ENCODE measurements around the gene GPR3.
A peak's percentile ranks its signal among the peaks of the same experiment; 100 is the strongest.
"Not testable (repeated sequence)": the region's sequence is repeated elsewhere in the genome, so short reads cannot be mapped to it uniquely, and the experiment has no call there.

GPR3 gene

DNA sequence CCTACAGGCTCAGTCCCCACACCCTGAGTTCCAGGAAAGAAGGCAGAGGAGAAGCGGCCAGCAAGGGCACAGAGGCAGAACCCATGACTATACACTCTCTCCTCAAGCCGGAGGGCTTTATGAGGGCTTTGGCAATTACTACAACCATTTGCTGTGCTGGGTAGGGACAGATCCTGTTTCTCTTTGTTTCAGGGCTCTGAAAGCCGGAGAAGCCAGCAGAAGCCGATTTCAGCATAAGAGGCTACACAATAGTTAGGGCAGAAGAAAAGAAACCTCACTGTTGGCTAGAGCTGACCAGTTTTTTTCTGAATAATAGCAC is 13.9 kb downstream of the GPR3 start:
- Histone ChIP-seq H3K27ac (peak overlapping the region in 10 of 11 experiments; percentile 32 to 86 (median 56); a peak in 19 of 22 replicates), H3K9me3 (replicated peaks in 1 of 11) (no peaks in the 10 kb centered on the region), H3K27me3 (no peaks in the 10 kb centered on the region), H3K4me1 (peaks cover 75 to 91% (median 85%) of the 10 kb centered on the region in 10 experiments), H4K20me1 (peaks cover 6 to 70% (median 25%) of the 10 kb centered on the region in 11 experiments; a peak in 15 of 22 replicates), H3K9ac (peak overlapping the region in 8 of 11 experiments; percentile 7 to 60 (median 46); a peak in 12 of 22 replicates), H3K4me3 (no peak overlapping the region), H3K4me2 (peak overlapping the region; percentile 74 to 93 (median 89)), H3K36me3 (peaks cover 44 to 58% (median 47%) of the 10 kb centered on the region in 11 experiments)
- TF ChIP-seq Cebpa-rat (IDR thresholded peaks at IDR 0.05): no peak

- Histone ChIP-seq H3K9ac (peak overlapping the region in 7 of 11 experiments; percentile 2 to 60 (median 36); a peak in 9 of 22 replicates), H3K4me3 (0 out of 20 replicates have a peak overlapping the region, but pooled peaks of 1 of the 10 experiments have one; percentile 16), H3K4me1 (peaks cover 74 to 91% (median 85%) of the 10 kb centered on the region in 10 experiments), H4K20me1 (peaks cover 6 to 72% (median 28%) of the 10 kb centered on the region in 11 experiments; a peak in 16 of 22 replicates), H3K4me2 (peak overlapping the region; percentile 54 to 92 (median 75)), H3K36me3 (peaks cover 48 to 63% (median 52%) of the 10 kb centered on the region in 11 experiments), H3K27ac (peak overlapping the region in 4 of 11 experiments; percentile 38 to 86 (median 54); a peak in 5 of 22 replicates)
- H3K9me3 ChIP-seq (replicated peaks in 1 of 11); H3K27me3 ChIP-seq: not testable (repeated sequence)
Measured at GRCh38 chr1:27406791-27407190, 14.4 kb downstream of the GPR3 start.

DNA sequence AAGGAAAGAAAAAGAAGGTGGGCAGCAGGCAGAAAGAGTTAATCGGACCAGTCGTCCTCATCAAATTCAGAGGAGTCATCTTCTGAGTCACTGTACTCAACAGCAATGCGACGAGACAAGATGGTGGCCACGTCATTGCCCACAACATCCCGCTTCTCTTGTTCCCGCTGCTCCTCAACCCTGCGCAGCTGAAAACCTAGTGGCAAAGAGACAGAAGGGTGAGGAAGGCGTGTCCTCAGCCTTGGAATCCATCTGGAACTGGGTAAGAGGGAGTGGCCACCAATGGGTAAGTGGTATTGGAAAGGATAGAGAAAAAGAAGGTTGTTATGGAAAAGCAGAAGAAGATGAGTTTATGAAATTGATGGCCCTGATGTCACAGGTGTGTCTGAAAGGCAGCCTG is 15.7 kb downstream of the GPR3 start:
- no peaks in the 10 kb centered on the region for H3K27me3 ChIP-seq
- no peak overlapping the region; a peak in 1 of 22 replicates for H3K27ac ChIP-seq
- no peaks in the 10 kb centered on the region for H3K9me3 ChIP-seq (replicated peaks in 1 of 11)
- H3K9ac ChIP-seq: no peak overlapping the region
- no peak for TF ChIP-seq Cebpa-rat (IDR thresholded peaks at IDR 0.05)
- no peak overlapping the region for H3K4me3 ChIP-seq
- H3K4me2 ChIP-seq: peak overlapping the region in 10 of 11 experiments; percentile 54 to 92 (median 74); a peak in 17 of 22 replicates
- H3K36me3 ChIP-seq: peaks cover 62 to 77% (median 65%) of the 10 kb centered on the region in 11 experiments
- H3K4me1 ChIP-seq: peaks cover 73 to 90% (median 85%) of the 10 kb centered on the region in 10 experiments
- H4K20me1 ChIP-seq: peaks cover 6 to 82% (median 38%) of the 10 kb centered on the region in 11 experiments; a peak in 17 of 22 replicates

- H3K9ac ChIP-seq: no peak overlapping the region
- no peak overlapping the region for H3K4me3 ChIP-seq
- H3K27me3 ChIP-seq: no peaks in the 10 kb centered on the region
- peaks cover 77 to 92% (median 81%) of the 10 kb centered on the region in 11 experiments for H3K36me3 ChIP-seq
- no peaks in the 10 kb centered on the region for H3K9me3 ChIP-seq (replicated peaks in 1 of 11)
- TF ChIP-seq Cebpa-rat (IDR thresholded peaks at IDR 0.05): no peak
- H3K4me2 ChIP-seq: no peak overlapping the region
- H3K4me1 ChIP-seq: peaks cover 73 to 90% (median 85%) of the 10 kb centered on the region in 10 experiments
- H4K20me1 ChIP-seq: peaks cover 12 to 86% (median 52%) of the 10 kb centered on the region in 11 experiments; a peak in 17 of 22 replicates
- no peak overlapping the region for H3K27ac ChIP-seq
Measured at GRCh38 chr1:27409669-27410068, 17.2 kb downstream of the GPR3 start.

- H3K27ac ChIP-seq: no peak overlapping the region
- peaks cover 13 to 87% (median 47%) of the 10 kb centered on the region in 11 experiments; a peak in 19 of 22 replicates for H4K20me1 ChIP-seq
- H3K27me3 ChIP-seq: no peaks in the 10 kb centered on the region
- H3K36me3 ChIP-seq: peaks cover 87 to 97% (median 91%) of the 10 kb centered on the region in 11 experiments
- H3K9me3 ChIP-seq (replicated peaks in 1 of 11): no peaks in the 10 kb centered on the region
- no peak overlapping the region for H3K4me3 ChIP-seq
- peak overlapping the region in 5 of 11 experiments; percentile 20 to 66 (median 60); a peak in 10 of 22 replicates for H3K4me2 ChIP-seq
- peak overlapping the region in 3 of 11 experiments; percentile 4 to 32 (median 21); a peak in 3 of 22 replicates for H3K9ac ChIP-seq
- peaks cover 73 to 87% (median 80%) of the 10 kb centered on the region in 10 experiments for H3K4me1 ChIP-seq
- no peak for TF ChIP-seq Cebpa-rat (IDR thresholded peaks at IDR 0.05)
Measured at GRCh38 chr1:27410709-27411108, 18.3 kb downstream of the GPR3 start.

- Histone ChIP-seq H3K9me3 (replicated peaks in 1 of 11) (no peaks in the 10 kb centered on the region), H3K27me3 (no peaks in the 10 kb centered on the region), H3K4me1 (peaks cover 73 to 87% (median 81%) of the 10 kb centered on the region in 10 experiments), H3K4me2 (peak overlapping the region in 5 of 11 experiments; percentile 23 to 66 (median 39); a peak in 5 of 22 replicates), H3K9ac (0 out of 22 replicates have a peak overlapping the region, but pooled peaks of 1 of the 11 experiments have one; percentile 45), H3K4me3 (no peak overlapping the region), H3K27ac (no peak overlapping the region), H4K20me1 (peaks cover 26 to 92% (median 61%) of the 10 kb centered on the region in 11 experiments; a peak in 20 of 22 replicates), H3K36me3 (peaks cover 93 to 100% (median 99%) of the 10 kb centered on the region in 11 experiments)
- no peak for TF ChIP-seq Cebpa-rat (IDR thresholded peaks at IDR 0.05)
Measured at GRCh38 chr1:27412502-27412901, 20.1 kb downstream of the GPR3 start.

GRCh38 chr1:27413004-27413403 is 20.6 kb downstream of the GPR3 start:
- Histone ChIP-seq H3K36me3 (peaks cover 93 to 100% (median 99%) of the 10 kb centered on the region in 11 experiments), H3K27ac (0 out of 22 replicates have a peak overlapping the region, but pooled peaks of 1 of the 11 experiments have one; percentile 8), H3K27me3 (no peaks in the 10 kb centered on the region), H3K9ac (peak overlapping the region in 3 of 11 experiments; percentile 4 to 45 (median 4); a peak in 2 of 22 replicates), H3K9me3 (replicated peaks in 1 of 11) (no peaks in the 10 kb centered on the region), H3K4me3 (no peak overlapping the region), H4K20me1 (peaks cover 22 to 90% (median 63%) of the 10 kb centered on the region in 11 experiments; a peak in 20 of 22 replicates), H3K4me1 (peaks cover 73 to 87% (median 81%) of the 10 kb centered on the region in 10 experiments), H3K4me2 (peak overlapping the region in 9 of 11 experiments; percentile 9 to 49 (median 17); a peak in 15 of 22 replicates)
- no peak for TF ChIP-seq Cebpa-rat (IDR thresholded peaks at IDR 0.05)

DNA sequence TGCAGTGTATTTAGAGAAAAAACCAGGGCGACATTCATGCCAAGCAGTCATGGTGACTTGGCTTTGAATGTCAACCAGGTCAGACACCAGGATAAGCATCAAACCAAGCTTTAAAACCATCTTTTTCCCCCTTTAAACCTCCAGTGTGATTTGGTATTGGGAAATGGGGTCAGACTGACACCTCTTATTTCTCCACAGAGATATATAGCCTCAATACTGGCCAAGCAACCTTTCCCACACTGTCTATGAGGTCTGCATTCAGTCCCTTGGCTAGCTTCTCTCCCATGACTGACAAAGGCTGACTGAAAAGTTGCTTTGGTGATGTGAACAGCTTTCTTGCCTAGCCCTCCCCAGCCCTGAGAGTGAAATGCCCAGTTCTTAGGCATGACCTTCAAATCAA is 21.7 kb downstream of the GPR3 start:
- H3K9me3 ChIP-seq (replicated peaks in 1 of 11): no peaks in the 10 kb centered on the region
- H3K27me3 ChIP-seq: no peaks in the 10 kb centered on the region
- H3K4me3 ChIP-seq: no peak overlapping the region
- peak overlapping the region in 8 of 11 experiments; percentile 9 to 49 (median 18); a peak in 13 of 22 replicates for H3K4me2 ChIP-seq
- TF ChIP-seq Cebpa-rat (IDR thresholded peaks at IDR 0.05): no peak
- H3K4me1 ChIP-seq: peaks cover 77 to 87% (median 83%) of the 10 kb centered on the region in 10 experiments
- no peak overlapping the region for H3K9ac ChIP-seq
- peaks cover 30 to 91% (median 72%) of the 10 kb centered on the region in 11 experiments; a peak in 20 of 22 replicates for H4K20me1 ChIP-seq
- no peak overlapping the region for H3K27ac ChIP-seq
- H3K36me3 ChIP-seq: peaks cover 93 to 100% (median 99%) of the 10 kb centered on the region in 11 experiments
